Mammary epithelial cell (primary cell): Measurements from ENCODE around the gene STK26.

Source experiments
- CTCF ChIP-seq, 2 donors: IDR thresholded peaks in 1 of 2; conservative IDR thresholded peaks in 1 of 2; 2 replicates each; pipeline ENCODE4 v1.5.1; 2011 to 2012; ENCODE audit warnings: inconsistent platforms in 2 of 2, low read length in 2 of 2, mild to moderate bottlenecking in 2 of 2, control low read depth in 1 of 2, low read depth in 1 of 2; ENCODE audit not compliant: insufficient read depth in 1 of 2; ENCODE audit errors: extremely low read depth in 1 of 2
- EZH2 ChIP-seq: IDR thresholded peaks from 2 replicates; pipeline ENCODE4 v1.6.1; 2012; ENCODE audit warnings: low read length, inconsistent platforms, borderline replicate concordance

- peak in 1 of 2 donors; percentile 23 for TF ChIP-seq CTCF (conservative IDR thresholded peaks at IDR 0.05 in 1 of 2, IDR thresholded peaks at IDR 0.05 in 1 of 2; ENCODE audit: extremely low read depth in 1 of 2, insufficient read depth in 1 of 2, low read depth in 1 of 2, low read length in 2 of 2)
- TF ChIP-seq EZH2: no peak
Observed at GRCh38 chrX:132004728-132005127, 18.4 kb upstream of the STK26 start.
